ENCODE measurements around the gene IL32.

DNA sequence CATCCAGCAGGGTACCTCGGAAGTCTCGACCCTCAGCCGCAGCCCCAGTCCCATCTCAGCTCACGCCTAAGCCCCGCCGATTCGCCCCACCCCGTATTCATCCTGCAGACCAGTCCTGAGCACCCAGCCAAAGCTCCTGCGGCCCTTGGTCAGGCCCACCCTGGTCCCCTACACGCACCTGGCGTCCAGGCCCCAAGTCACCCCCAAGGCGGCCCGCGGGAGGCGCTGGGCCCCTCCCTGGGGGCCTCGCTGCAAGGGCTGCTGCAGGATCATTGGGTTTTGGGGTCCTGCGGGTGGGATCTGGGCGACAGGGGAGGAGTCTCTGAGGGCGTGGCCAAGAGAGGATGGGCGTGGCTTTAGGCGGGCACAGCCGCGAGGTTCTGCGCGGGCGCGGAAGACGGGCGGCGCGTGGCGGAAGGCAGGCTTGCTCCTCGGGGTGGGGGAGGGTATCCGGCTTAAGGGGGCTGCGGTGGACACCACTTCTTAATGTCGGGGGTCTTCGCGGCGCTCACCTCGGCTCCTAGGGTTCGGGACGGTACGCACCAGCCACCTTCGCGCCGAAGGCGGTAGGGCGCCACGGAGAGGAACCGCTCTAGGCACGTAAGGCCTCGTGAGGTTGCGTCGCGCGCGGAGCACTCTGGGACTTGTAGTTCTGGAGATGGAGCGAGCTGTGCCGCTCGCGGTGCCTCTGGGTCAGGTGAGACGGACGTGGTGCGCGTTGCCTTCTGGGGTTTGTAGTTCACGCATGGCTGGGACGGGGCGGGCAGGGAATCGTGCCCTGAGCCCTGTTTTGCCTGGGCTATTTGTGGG lies 41.6 kb upstream of the IL32 start, which contains the start of the genes HCFC1R1 and THOC6:
- TF ChIP-seq, protein P1, sequence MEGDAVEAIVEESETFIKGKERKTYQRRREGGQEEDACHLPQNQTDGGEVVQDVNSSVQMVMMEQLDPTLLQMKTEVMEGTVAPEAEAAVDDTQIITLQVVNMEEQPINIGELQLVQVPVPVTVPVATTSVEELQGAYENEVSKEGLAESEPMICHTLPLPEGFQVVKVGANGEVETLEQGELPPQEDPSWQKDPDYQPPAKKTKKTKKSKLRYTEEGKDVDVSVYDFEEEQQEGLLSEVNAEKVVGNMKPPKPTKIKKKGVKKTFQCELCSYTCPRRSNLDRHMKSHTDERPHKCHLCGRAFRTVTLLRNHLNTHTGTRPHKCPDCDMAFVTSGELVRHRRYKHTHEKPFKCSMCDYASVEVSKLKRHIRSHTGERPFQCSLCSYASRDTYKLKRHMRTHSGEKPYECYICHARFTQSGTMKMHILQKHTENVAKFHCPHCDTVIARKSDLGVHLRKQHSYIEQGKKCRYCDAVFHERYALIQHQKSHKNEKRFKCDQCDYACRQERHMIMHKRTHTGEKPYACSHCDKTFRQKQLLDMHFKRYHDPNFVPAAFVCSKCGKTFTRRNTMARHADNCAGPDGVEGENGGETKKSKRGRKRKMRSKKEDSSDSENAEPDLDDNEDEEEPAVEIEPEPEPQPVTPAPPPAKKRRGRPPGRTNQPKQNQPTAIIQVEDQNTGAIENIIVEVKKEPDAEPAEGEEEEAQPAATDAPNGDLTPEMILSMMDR (IDR thresholded peaks at IDR 0.05): no peak
- TF ChIP-seq POLR2A (IDR thresholded peaks at IDR 0.05): peak; percentile 85 to 88 (median 87)
